ENCODE data around the gene DCUN1D5. TPM values are rescaled to one million over a fixed set of nuclear protein-coding genes. Genes with fewer than 3 reads are reported as not detected.

The DCUN1D5 gene
- total and polyA plus RNA-seq, 9 of the 15 experiments (the other 6 are each of a cell fraction or from before 2014, with no cell fraction given): 38.4 to 242 (median 115) TPM

GRCh38 chr11:103042161-103042560, 49.8 kb downstream of the DCUN1D5 start:
- Histone ChIP-seq H2AFZ (ENCODE audit: low read depth, low read length) (no peak overlapping the region), H3K27ac (ENCODE audit: extremely low read depth, low read depth, low read length) (no peak overlapping the region), H3K27me3 (ENCODE audit: control insufficient read depth in 2 of 2, insufficient read depth in 2 of 2, low read length in 2 of 2) (no peaks in the 10 kb centered on the region), H3K36me3 (ENCODE audit: control insufficient read depth, insufficient read depth, low read length) (no peaks in the 10 kb centered on the region), H3K4me1 (replicated peaks in 1 of 2; ENCODE audit: control insufficient read depth in 2 of 2, insufficient read depth in 2 of 2, low read length in 2 of 2) (no peaks in the 10 kb centered on the region), H4K20me1 (replicated peaks; ENCODE audit: control insufficient read depth, insufficient read depth, low read length) (no peaks in the 10 kb centered on the region), H3K9me1 (ENCODE audit: control insufficient read depth, insufficient read depth, low read length) (no peaks in the 10 kb centered on the region), H3K4me3 (no peak overlapping the region), H3K4me2 (ENCODE audit: insufficient read depth, low read length) (no peak overlapping the region), H3K79me2 (ENCODE audit: control insufficient read depth, insufficient read depth, low read length) (no peaks in the 10 kb centered on the region), H3K9ac (ENCODE audit: insufficient read depth in 1 of 2, low read depth in 2 of 2, low read length in 2 of 2) (no peak overlapping the region), H3K9me3 (replicated peaks; ENCODE audit: control insufficient read depth, insufficient read depth, low read depth, low read length) (no peaks in the 10 kb centered on the region)
- no peak for DNase-seq (ENCODE audit: extremely low read depth in 1 of 4, low spot score in 3 of 4)
- in situ Hi-C loops (cut with MboI): no loop called here
- FAIRE-seq: no peak
- BruUV-seq (replicated peaks): no TSS peak
- intact Hi-C loops (cut with micrococcal nuclease): no loop called here
- TF ChIP-seq CTCF (IDR thresholded peaks at IDR 0.05 in 2 of 3, conservative IDR thresholded peaks at IDR 0.05 in 1 of 3; ENCODE audit: insufficient read depth in 2 of 3, low read depth in 1 of 3, low read length in 3 of 3) (no peak), TAF7 (tag; IDR thresholded peaks at IDR 0.05) (no peak), ZNF583 (CRISPR knock-in tag; IDR thresholded peaks at IDR 0.05) (no peak), HIVEP1 (CRISPR knock-in tag; IDR thresholded peaks at IDR 0.05) (no peak), ZBTB49 (CRISPR knock-in tag; IDR thresholded peaks at IDR 0.05; ENCODE audit: borderline replicate concordance) (no peak), CSDE1 (IDR thresholded peaks at IDR 0.05) (no peak), BRD4 (IDR thresholded peaks at IDR 0.05) (no peak), TRIM24 (IDR thresholded peaks at IDR 0.05) (no peak), RNF2 (IDR thresholded peaks at IDR 0.05) (no peak), NONO (IDR thresholded peaks at IDR 0.05; ENCODE audit: low read depth in 2 of 2, low read length in 1 of 2) (no peak), ZNF717 (CRISPR knock-in tag; IDR thresholded peaks at IDR 0.05) (no peak), CHD1 (IDR thresholded peaks at IDR 0.05; ENCODE audit: low read length) (no peak), TCF15 (CRISPR knock-in tag; IDR thresholded peaks at IDR 0.05) (no peak), TBL1XR1 (IDR thresholded peaks at IDR 0.05; ENCODE audit: low read length in 2 of 2) (no peak), ZNF175 (CRISPR knock-in tag; IDR thresholded peaks at IDR 0.05; ENCODE audit: low read depth) (no peak), SRSF3 (IDR thresholded peaks at IDR 0.05; ENCODE audit: insufficient read depth, low read length) (no peak), HDAC8 (tag; IDR thresholded peaks at IDR 0.05) (no peak), ZC3H4 (CRISPR knock-in tag; IDR thresholded peaks at IDR 0.05; ENCODE audit: borderline replicate concordance) (no peak), MAFF (IDR thresholded peaks at IDR 0.05; ENCODE audit: low read length) (no peak)
- ATAC-seq: no peak
- 0% methylated on average over 2 of the region's 2 CpGs for WGBS (ENCODE audit: insufficient coverage, low coverage, missing lambda C conversion rate)
- ChIA-PET CTCF (ENCODE audit: low intra/inter-chr PET ratio) (no interaction called here), POLR2A (no interaction called here)
